Retinal pigment epithelial cell (primary cell): ENCODE measurements around the gene NEK5.

Source experiments
- DNase-seq: peaks from one replicate; pipeline ENCODE4 v3.0.0-alpha.2; 2010; ENCODE audit warnings: low read depth
- H3K4me3 ChIP-seq: 2 replicates; pipeline ENCODE4 v1.5.1; 2011; ENCODE audit warnings: mild to moderate bottlenecking, low read length, control low read depth, moderate library complexity
- TF ChIP-seq, protein P1 (sequence below): conservative IDR thresholded peaks from 2 replicates; pipeline ENCODE4 v1.5.1; 2011; ENCODE audit warnings: low read depth, low read length, control low read depth, inconsistent platforms

NEK5 gene

GRCh38 chr13:52130641-52131040 lies 1.8 kb upstream of the NEK5 start:
- TF ChIP-seq, protein P1, sequence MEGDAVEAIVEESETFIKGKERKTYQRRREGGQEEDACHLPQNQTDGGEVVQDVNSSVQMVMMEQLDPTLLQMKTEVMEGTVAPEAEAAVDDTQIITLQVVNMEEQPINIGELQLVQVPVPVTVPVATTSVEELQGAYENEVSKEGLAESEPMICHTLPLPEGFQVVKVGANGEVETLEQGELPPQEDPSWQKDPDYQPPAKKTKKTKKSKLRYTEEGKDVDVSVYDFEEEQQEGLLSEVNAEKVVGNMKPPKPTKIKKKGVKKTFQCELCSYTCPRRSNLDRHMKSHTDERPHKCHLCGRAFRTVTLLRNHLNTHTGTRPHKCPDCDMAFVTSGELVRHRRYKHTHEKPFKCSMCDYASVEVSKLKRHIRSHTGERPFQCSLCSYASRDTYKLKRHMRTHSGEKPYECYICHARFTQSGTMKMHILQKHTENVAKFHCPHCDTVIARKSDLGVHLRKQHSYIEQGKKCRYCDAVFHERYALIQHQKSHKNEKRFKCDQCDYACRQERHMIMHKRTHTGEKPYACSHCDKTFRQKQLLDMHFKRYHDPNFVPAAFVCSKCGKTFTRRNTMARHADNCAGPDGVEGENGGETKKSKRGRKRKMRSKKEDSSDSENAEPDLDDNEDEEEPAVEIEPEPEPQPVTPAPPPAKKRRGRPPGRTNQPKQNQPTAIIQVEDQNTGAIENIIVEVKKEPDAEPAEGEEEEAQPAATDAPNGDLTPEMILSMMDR, result no peak
- DNase-seq, result no peak
- no peak overlapping the region for H3K4me3 ChIP-seq

GRCh38 chr13:52127783-52128702 lies 830 bp downstream of the NEK5 start:
- peak overlapping the region; percentile 72 for H3K4me3 ChIP-seq
- no peak for DNase-seq
- TF ChIP-seq, protein P1, result peak; percentile 84

DNA sequence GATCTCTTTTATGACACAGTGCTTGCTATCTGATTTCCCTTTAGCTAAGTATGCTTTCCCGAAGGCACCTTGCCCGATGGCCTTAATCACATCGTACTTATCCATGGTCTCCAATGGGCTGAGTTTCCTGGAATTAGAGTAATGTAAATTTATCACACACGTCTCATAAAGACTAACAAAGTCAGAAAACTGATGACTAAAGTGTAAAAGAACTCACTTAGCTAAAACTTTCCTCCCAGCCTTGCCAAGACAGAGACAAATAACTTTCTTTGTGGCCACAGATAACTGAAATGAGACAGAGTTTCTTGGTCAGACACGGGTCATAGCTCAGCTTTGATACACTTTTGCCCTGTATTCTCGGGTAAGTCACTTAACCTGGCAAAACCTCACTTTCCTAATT lies 1.5 kb downstream of the NEK5 start:
- TF ChIP-seq, protein P1, result no peak
- no peak for DNase-seq
- H3K4me3 ChIP-seq, result no peak overlapping the region

GRCh38 chr13:52125547-52125946 lies 3.3 kb downstream of the NEK5 start:
- no peak overlapping the region for H3K4me3 ChIP-seq
- TF ChIP-seq, protein P1, result no peak
- no peak for DNase-seq

DNA sequence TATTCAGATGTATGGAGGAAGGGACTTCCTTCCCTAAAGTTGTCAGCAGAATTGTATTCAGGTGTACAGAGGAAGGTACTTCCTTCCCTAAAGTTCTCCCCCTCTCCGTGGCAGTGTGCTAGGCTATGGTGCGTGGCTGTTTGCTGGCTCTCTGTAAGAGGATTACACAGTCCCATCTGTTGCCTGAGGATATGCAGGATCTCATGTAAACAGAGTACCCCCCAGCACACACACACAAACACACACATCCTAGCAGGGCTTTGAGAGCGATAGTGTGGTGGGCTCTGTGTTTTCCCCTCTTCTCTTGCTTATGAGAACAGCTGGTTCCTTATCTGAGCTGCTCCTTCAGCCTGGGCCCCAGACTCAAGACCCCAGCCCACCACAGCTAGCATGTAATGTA lies 10.3 kb downstream of the NEK5 start:
- TF ChIP-seq, protein P1, result no peak
- no peak for DNase-seq

GRCh38 chr13:52118095-52118494 lies 10.8 kb downstream of the NEK5 start:
- TF ChIP-seq, protein P1, result no peak
- no peak overlapping the region for H3K4me3 ChIP-seq
- DNase-seq, result no peak

More for the DNA sequence above, 10.3 kb downstream of the NEK5 start:
- H3K4me3 ChIP-seq, result no peak overlapping the region

DNA sequence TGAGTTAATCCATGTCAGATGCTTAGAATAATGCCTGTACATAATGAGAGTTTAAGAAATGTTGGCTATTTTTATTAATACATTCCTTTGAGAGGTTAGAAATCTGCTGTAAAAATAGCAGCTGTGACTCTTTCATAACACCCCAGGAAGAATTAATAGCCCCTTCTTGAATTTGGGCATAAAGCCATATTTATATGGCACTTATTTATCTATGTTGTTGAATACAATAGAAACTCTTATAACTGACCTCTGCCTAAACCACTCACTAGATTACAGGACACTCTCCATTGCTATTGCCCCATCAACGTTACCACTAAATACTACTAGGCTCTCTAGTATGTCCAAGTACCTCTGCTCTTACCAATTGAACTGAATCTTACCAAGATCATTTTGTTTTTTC lies 16.3 kb downstream of the NEK5 start:
- no peak overlapping the region for H3K4me3 ChIP-seq
- peak; percentile 22 for DNase-seq
- TF ChIP-seq, protein P1, result no peak
